22Rv1 (cell line): ENCODE data around the gene ANKLE2.

Experiments used
- ZFX ChIP-seq: fragments of 450-650 bp; IDR thresholded peaks from 2 replicates; pipeline ENCODE4 v1.6.1; 2017; ENCODE audit warnings: antibody characterized with exemption, borderline replicate concordance
- TF ChIP-seq, protein P1 (sequence below): fragments of 450-650 bp; IDR thresholded peaks from 2 replicates; pipeline ENCODE4 v1.5.1; 2017; ENCODE audit warnings: mild to moderate bottlenecking

DNA sequence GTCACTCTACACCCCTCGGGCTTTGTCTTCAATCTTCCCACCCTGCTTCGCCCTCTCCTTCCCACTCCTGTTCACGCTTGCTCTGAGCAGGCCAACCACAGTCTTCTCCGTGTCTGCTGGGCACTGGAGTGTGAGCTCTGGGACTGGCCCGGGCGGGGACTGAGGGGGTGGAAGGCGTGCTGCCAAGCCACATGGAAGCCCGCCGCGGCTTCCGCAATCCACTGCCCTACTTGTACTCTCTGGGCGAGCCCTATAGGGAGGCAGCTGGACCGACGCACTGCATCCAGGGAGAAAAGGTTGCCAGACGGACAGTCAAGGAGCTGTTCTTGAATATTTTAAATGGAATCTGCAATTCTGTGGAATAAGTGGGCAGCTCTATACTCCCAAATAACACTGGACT lies 42.3 kb upstream of the ANKLE2 start:
- TF ChIP-seq, protein P1, sequence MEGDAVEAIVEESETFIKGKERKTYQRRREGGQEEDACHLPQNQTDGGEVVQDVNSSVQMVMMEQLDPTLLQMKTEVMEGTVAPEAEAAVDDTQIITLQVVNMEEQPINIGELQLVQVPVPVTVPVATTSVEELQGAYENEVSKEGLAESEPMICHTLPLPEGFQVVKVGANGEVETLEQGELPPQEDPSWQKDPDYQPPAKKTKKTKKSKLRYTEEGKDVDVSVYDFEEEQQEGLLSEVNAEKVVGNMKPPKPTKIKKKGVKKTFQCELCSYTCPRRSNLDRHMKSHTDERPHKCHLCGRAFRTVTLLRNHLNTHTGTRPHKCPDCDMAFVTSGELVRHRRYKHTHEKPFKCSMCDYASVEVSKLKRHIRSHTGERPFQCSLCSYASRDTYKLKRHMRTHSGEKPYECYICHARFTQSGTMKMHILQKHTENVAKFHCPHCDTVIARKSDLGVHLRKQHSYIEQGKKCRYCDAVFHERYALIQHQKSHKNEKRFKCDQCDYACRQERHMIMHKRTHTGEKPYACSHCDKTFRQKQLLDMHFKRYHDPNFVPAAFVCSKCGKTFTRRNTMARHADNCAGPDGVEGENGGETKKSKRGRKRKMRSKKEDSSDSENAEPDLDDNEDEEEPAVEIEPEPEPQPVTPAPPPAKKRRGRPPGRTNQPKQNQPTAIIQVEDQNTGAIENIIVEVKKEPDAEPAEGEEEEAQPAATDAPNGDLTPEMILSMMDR, result no peak
- TF ChIP-seq ZFX, result no peak
